Measurements from ENCODE around the gene CTH.

The CTH gene

DNA sequence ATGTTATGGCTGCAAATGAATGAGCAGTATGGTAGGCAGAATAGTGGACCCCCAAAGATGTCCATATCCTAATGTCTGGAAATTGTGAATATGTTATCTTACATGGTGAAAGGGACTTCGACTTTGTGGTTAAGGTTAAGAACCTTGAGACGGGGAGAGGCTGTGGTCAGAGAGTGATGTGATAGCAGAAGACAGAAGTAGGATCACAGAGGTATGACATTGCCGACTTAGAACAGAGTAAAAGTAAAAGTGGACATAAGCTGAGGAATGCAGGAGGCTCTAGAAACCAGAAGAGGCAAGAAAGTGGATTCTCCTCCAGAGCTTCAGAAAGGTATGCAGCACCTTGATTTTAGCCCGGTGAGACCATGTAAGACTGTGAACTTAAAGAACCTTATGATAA lies 74.6 kb downstream of the CTH start:
- Histone ChIP-seq H3K9ac (ENCODE audit: low read depth, low read length) (no peak overlapping the region), H4K20me1 (ENCODE audit: insufficient read depth, low read length) (no peaks in the 10 kb centered on the region), H2AFZ (ENCODE audit: low read depth, low read length) (no peak overlapping the region), H3K9me3 (ENCODE audit: insufficient read depth, low read length, severe bottlenecking) (no peaks in the 10 kb centered on the region), H3K27ac (ENCODE audit: low read length) (no peak overlapping the region), H3K79me2 (ENCODE audit: insufficient read depth, low read length) (no peaks in the 10 kb centered on the region), H3K27me3 (ENCODE audit: insufficient read depth, low read length, poor library complexity) (no peaks in the 10 kb centered on the region), H3K4me1 (ENCODE audit: insufficient read depth, low read length) (no peaks in the 10 kb centered on the region), H3K4me2 (ENCODE audit: insufficient read depth, low read length) (no peak overlapping the region), H3K36me3 (ENCODE audit: insufficient read depth, low read length) (no peaks in the 10 kb centered on the region), H3K4me3 (ENCODE audit: low read depth in 1 of 2, low read length in 2 of 2) (no peak overlapping the region)
- DNase-seq (no peak), ATAC-seq (ENCODE audit: insufficient read depth, low read depth) (no peak; the same call in 2 of the 3 replicates)
- TF ChIP-seq, protein P1, sequence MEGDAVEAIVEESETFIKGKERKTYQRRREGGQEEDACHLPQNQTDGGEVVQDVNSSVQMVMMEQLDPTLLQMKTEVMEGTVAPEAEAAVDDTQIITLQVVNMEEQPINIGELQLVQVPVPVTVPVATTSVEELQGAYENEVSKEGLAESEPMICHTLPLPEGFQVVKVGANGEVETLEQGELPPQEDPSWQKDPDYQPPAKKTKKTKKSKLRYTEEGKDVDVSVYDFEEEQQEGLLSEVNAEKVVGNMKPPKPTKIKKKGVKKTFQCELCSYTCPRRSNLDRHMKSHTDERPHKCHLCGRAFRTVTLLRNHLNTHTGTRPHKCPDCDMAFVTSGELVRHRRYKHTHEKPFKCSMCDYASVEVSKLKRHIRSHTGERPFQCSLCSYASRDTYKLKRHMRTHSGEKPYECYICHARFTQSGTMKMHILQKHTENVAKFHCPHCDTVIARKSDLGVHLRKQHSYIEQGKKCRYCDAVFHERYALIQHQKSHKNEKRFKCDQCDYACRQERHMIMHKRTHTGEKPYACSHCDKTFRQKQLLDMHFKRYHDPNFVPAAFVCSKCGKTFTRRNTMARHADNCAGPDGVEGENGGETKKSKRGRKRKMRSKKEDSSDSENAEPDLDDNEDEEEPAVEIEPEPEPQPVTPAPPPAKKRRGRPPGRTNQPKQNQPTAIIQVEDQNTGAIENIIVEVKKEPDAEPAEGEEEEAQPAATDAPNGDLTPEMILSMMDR (IDR thresholded peaks at IDR 0.05; ENCODE audit: borderline replicate concordance, extremely low read depth, low read length, poor library complexity, severe bottlenecking) = no peak
- no peak for TF ChIP-seq EZH2 (IDR thresholded peaks at IDR 0.05; ENCODE audit: borderline replicate concordance, low read depth, low read length, severe bottlenecking)

DNA sequence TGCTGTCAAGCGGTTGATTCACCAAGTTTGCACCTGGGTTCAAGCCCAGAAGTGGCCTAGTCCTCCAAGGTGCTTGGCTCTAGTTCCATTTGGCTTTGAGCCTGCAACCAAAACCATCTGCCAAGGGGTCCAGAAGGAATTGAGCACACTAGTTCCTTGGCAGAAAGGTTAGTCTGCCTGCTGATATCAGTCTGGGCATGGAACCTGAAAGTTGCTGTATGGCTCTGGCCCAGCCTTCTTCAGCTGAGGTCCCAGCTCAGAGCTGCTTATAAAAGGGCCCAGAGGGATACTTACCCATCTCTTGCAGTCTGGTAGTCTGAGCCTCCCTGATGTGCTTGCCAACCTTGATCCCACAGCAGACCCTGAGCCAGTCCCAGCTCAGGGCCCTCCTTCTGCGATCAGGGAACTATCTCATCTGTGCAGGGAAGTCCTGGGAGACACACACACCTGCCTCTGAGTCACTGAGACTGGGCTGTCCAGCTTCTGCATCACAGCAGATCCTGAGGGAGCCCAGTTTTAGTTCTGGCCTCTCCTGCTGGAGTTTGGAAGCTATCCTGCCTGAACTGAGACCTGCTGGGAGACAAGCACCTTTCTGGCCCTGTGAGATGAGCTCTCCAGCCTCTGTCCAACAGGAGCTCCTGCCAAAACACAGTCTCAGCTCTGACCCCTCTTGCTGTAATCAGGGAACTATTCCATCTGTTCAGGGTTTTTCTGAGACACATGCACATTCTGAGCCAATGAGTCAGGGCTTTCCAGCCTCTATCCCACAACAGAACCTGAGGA lies 75.8 kb downstream of the CTH start:
- no peak for TF ChIP-seq EZH2 (IDR thresholded peaks at IDR 0.05; ENCODE audit: borderline replicate concordance, low read depth, low read length, severe bottlenecking)
- TF ChIP-seq, protein P1 (IDR thresholded peaks at IDR 0.05; ENCODE audit: borderline replicate concordance, extremely low read depth, low read length, poor library complexity, severe bottlenecking) = no peak
- no peak for ATAC-seq (ENCODE audit: insufficient read depth, low read depth)
- H3K4me3 ChIP-seq (ENCODE audit: low read depth in 1 of 2, low read length in 2 of 2) = no peak overlapping the region
- no peaks in the 10 kb centered on the region for H3K36me3 ChIP-seq (ENCODE audit: insufficient read depth, low read length)
- no peak overlapping the region for H2AFZ ChIP-seq (ENCODE audit: low read depth, low read length)
- no peaks in the 10 kb centered on the region for H3K4me1 ChIP-seq (ENCODE audit: insufficient read depth, low read length)
- H3K27ac ChIP-seq (ENCODE audit: low read length) = no peak overlapping the region
- no peaks in the 10 kb centered on the region for H3K79me2 ChIP-seq (ENCODE audit: insufficient read depth, low read length)
- H4K20me1 ChIP-seq (ENCODE audit: insufficient read depth, low read length) = no peaks in the 10 kb centered on the region
- H3K4me2 ChIP-seq (ENCODE audit: insufficient read depth, low read length) = no peak overlapping the region
- no peak overlapping the region for H3K9ac ChIP-seq (ENCODE audit: low read depth, low read length)
- peaks cover 6% of the 10 kb centered on the region for H3K27me3 ChIP-seq (ENCODE audit: insufficient read depth, low read length, poor library complexity)
- DNase-seq = no peak
- no peaks in the 10 kb centered on the region for H3K9me3 ChIP-seq (ENCODE audit: insufficient read depth, low read length, severe bottlenecking)

DNA sequence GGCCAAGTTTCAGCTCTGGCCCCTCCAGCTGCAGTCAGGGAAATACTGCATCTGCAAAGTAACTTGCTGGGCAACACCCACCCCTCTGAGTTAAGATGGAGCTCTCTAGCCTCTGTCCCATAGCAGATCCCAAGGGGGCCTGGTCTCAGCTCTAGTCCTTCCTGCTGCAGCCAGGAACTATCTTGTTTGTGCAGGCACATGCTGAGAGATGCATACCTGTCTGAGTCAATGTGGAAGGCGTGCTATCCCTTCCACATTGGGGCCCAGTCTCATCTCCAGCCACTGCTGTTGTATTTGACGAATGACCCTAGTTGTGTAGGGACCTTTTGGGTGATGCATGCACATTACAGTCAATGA lies 76.4 kb downstream of the CTH start:
- H3K4me1 ChIP-seq (ENCODE audit: insufficient read depth, low read length) = no peaks in the 10 kb centered on the region
- H3K27ac ChIP-seq (ENCODE audit: low read length) = no peak overlapping the region
- H2AFZ ChIP-seq (ENCODE audit: low read depth, low read length) = no peak overlapping the region
- no peaks in the 10 kb centered on the region for H4K20me1 ChIP-seq (ENCODE audit: insufficient read depth, low read length)
- no peaks in the 10 kb centered on the region for H3K36me3 ChIP-seq (ENCODE audit: insufficient read depth, low read length)
- no peak overlapping the region for H3K9ac ChIP-seq (ENCODE audit: low read depth, low read length)
- ATAC-seq (ENCODE audit: insufficient read depth, low read depth) (no peak), DNase-seq (no peak)
- H3K4me2 ChIP-seq (ENCODE audit: insufficient read depth, low read length) = no peak overlapping the region
- H3K9me3 ChIP-seq (ENCODE audit: insufficient read depth, low read length, severe bottlenecking) = no peaks in the 10 kb centered on the region
- H3K79me2 ChIP-seq (ENCODE audit: insufficient read depth, low read length) = no peaks in the 10 kb centered on the region
- TF ChIP-seq, protein P1 (IDR thresholded peaks at IDR 0.05; ENCODE audit: borderline replicate concordance, extremely low read depth, low read length, poor library complexity, severe bottlenecking) = no peak
- no peak for TF ChIP-seq EZH2 (IDR thresholded peaks at IDR 0.05; ENCODE audit: borderline replicate concordance, low read depth, low read length, severe bottlenecking)
- no peak overlapping the region for H3K4me3 ChIP-seq (ENCODE audit: low read depth in 1 of 2, low read length in 2 of 2)
- H3K27me3 ChIP-seq (ENCODE audit: insufficient read depth, low read length, poor library complexity) = peaks cover 7% of the 10 kb centered on the region

Data from DND-41 (cell line).